Measurements from ENCODE around the gene BSN.

Gene BSN

DNA sequence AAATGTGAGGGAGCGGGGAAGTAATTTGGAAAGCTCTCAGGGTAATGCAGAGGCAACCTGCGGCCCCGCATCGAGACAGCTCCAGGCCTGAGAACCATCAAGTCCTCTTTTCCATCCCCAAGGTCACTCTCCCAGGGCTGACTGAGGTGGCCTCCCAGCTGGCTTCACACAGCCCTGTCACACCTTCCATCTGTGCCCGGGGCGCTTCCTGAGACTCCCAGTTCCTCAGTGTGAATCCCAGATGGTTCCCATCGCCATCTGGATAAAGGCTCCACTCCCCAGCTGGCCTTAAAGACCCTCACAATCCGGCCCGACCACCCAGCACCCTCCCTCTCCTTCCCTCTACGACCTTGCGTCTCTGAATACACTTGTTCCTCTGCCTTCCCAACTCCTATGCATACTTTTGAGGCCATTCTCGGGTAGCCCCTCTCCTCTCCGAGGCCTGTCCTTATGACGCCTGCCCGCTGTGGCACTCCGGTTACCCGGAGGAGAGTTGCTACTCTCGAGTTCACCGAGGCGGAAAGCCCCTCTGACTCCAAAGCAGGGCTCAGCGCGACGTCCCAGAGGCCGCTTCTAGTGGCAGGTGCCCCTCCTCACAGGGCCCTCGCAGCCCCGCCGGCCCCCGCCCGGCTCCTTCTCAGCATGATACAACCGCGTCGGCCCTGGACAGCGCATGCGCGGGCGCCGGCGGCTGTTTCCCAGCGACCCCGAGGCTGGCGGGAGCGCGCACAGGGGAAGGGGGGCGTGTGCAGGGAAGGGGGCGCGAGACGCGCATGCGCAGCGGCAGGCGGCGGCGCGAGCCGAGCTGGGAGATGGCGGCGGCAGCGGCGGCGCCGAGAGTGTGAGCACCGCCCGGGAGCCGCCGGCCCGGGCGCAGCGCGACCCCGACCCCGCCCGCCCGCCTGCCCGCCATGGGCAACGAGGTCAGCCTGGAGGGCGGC, at the start of gene BSN:
BSN (plus strand) TSS at position 786 of the 941 bp plus-strand sequence; CDS start at position 912, 126 bp downstream.
- peak; percentile 80 for DNase-seq (ENCODE audit: low read depth)
- peak within 1 kb of the TSS; percentile 74 for H3K4me3 ChIP-seq (ENCODE audit: control insufficient read depth, low read depth, low read length)
- TF ChIP-seq, protein P1, sequence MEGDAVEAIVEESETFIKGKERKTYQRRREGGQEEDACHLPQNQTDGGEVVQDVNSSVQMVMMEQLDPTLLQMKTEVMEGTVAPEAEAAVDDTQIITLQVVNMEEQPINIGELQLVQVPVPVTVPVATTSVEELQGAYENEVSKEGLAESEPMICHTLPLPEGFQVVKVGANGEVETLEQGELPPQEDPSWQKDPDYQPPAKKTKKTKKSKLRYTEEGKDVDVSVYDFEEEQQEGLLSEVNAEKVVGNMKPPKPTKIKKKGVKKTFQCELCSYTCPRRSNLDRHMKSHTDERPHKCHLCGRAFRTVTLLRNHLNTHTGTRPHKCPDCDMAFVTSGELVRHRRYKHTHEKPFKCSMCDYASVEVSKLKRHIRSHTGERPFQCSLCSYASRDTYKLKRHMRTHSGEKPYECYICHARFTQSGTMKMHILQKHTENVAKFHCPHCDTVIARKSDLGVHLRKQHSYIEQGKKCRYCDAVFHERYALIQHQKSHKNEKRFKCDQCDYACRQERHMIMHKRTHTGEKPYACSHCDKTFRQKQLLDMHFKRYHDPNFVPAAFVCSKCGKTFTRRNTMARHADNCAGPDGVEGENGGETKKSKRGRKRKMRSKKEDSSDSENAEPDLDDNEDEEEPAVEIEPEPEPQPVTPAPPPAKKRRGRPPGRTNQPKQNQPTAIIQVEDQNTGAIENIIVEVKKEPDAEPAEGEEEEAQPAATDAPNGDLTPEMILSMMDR (conservative IDR thresholded peaks at IDR 0.05; ENCODE audit: control insufficient read depth, insufficient read depth, low read depth, low read length), result no peak

DNA sequence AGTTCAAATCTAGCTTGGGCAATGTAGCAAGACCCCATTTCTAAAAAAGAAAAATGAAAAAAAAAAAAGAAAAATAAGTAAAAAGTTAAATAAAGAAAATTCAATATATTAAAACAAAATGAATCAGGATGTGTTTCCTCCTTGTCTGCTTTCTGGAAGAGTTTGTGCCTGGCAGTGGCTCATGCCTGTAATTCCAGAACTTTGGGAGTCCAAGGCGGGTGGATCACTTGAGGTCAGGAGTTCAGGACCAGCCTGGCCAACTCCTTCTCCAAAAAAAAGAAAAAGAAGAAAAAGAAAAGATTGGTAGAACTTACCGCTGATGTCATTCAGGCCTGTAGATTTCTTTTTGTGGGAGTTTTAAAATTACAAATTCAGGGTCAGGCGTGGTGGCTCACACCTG, 47.4 kb upstream of the BSN start:
- H3K4me3 ChIP-seq (ENCODE audit: control insufficient read depth, low read depth, low read length), result no peak overlapping the region
- no peak for DNase-seq (ENCODE audit: low read depth)
- TF ChIP-seq, protein P1 (conservative IDR thresholded peaks at IDR 0.05; ENCODE audit: control insufficient read depth, insufficient read depth, low read depth, low read length), result no peak

DNA sequence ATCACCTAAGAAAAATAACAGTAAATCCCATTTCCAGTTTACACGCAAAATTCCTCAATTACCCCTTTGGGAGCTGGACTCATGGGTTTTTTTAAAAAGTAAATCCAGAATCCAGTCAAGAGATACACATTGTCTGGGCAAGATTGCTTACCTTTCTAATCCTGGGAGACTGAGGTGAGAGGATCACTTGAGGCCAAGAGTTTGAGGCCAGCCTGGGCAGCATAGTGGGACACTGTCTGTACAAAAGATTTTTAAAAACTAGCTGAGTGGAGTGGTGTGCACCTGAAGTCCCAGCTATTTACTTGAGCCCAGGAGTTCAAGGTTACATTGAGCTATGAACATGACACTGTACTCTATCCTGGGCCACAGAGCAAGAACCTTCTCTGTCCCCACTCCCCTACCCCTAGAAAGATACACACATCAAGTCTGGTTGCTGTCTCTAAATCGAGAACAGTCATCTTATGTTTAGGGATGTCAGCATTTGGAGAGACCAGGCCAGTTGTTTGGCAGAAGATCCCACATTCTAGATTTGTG, 45.2 kb upstream of the BSN start:
- TF ChIP-seq, protein P1 (conservative IDR thresholded peaks at IDR 0.05; ENCODE audit: control insufficient read depth, insufficient read depth, low read depth, low read length), result no peak
- H3K4me3 ChIP-seq (ENCODE audit: control insufficient read depth, low read depth, low read length), result no peak overlapping the region
- DNase-seq (ENCODE audit: low read depth), result no peak

DNA sequence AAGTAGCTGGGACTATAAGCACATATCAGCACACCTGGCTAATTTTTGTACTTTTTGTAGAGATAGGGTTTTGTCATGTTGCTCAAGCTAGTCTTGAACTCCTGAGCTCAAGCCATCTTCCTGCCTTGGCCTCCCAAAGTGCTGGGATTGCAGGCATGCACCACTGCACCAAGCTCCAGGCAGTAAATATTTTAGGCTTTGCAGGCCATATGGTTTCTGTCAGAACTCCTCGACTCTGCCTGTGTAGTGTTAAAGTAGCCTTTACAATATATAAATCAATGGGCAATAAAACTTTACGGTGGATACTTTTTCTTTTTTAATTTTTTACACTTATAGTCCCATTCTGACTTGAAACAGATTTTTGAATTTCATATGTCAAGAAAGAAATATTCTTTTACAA, 42.6 kb upstream of the BSN start:
- DNase-seq (ENCODE audit: low read depth), result no peak
- no peak overlapping the region for H3K4me3 ChIP-seq (ENCODE audit: control insufficient read depth, low read depth, low read length)
- TF ChIP-seq, protein P1 (conservative IDR thresholded peaks at IDR 0.05; ENCODE audit: control insufficient read depth, insufficient read depth, low read depth, low read length), result no peak

DNA sequence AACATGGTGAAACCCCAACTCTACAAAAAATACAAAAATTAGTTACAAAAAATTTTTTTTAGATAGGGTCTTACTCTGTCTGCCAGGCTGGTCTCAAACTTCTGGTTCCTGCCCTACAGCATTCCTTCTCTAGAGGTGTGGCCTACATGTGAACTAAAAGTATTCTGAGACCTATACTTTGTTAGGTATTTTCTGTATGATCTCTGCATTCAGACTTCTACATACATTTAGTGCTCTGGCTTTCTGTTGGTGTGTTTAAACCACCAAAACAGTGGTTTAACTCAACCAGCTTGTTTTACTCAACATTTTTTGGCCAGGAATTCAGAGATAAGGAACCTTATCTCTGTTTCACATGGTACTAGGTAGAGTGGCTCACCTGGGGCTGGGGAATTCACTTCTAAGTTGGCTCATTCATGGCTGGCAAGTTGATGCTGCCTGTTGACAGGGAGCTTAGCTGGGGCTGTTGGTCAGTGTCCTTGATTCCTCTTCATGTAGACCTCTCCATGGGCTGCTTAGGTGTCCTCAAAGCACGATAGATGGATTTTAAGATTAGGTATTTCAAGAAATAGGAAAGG, 41.4 kb upstream of the BSN start:
- TF ChIP-seq, protein P1 (conservative IDR thresholded peaks at IDR 0.05; ENCODE audit: control insufficient read depth, insufficient read depth, low read depth, low read length), result no peak

GRCh38 chr3:49513494-49514124, 40.7 kb upstream of the BSN start:
- TF ChIP-seq, protein P1 (conservative IDR thresholded peaks at IDR 0.05; ENCODE audit: control insufficient read depth, insufficient read depth, low read depth, low read length), result no peak
- no peak for DNase-seq (ENCODE audit: low read depth)
- H3K4me3 ChIP-seq (ENCODE audit: control insufficient read depth, low read depth, low read length), result no peak overlapping the region

More for the DNA sequence above, 41.4 kb upstream of the BSN start:
- H3K4me3 ChIP-seq (ENCODE audit: control insufficient read depth, low read depth, low read length), result no peak overlapping the region
- DNase-seq (ENCODE audit: low read depth), result no peak

All from fibroblast of mammary gland (primary cell).